ENCODE data around the gene NKX1-1.

DNA sequence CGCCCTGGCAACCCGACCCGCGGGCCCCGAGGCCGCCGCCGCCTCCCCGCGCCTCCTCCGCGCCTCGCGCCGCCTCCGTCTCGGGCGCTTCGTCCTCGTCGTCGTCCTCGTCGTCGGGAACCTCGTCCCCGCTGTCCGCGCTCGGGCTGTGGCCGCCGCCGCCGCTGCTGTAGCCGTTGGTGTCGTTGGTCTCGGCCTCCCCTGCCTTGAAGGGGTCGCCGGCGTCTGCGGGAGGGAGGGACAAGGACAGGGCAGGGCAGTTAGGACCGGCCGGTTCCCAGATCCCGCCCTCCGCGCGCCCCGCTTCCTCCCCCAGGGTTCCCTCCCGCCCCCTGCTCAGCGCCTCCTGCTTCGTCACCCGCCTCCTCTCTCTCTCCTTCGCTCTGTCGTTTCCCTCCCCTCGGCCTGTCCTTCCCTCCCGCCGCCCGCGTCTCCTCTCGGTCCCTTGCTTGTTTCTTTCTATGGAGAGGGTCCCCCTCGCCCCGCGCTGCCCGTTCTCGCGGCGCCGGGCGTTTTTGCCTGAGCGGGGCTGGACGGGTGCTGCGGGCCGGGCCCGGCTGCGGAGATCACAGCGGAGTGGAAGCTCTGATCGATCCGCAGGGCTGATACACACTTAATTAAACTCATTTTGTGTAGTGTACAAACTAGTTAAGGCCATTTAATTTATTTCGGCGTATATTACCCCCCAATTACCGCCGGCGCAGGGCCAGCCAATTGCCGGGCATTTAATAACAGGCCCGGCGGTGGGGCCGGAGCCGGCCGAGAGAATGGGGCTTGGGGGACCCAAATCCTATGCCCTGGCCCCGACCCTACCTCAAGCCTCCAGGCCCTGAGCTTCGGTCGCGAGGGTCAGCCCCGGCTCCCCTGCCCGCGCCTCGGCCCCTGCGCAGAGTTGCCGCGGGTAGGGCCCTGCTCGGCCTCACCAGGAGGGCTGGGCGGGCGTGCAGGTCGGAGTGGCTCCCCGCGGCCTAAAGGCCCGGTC, 2.4 kb downstream of the NKX1-1 start:
- TF ChIP-seq, protein P1, sequence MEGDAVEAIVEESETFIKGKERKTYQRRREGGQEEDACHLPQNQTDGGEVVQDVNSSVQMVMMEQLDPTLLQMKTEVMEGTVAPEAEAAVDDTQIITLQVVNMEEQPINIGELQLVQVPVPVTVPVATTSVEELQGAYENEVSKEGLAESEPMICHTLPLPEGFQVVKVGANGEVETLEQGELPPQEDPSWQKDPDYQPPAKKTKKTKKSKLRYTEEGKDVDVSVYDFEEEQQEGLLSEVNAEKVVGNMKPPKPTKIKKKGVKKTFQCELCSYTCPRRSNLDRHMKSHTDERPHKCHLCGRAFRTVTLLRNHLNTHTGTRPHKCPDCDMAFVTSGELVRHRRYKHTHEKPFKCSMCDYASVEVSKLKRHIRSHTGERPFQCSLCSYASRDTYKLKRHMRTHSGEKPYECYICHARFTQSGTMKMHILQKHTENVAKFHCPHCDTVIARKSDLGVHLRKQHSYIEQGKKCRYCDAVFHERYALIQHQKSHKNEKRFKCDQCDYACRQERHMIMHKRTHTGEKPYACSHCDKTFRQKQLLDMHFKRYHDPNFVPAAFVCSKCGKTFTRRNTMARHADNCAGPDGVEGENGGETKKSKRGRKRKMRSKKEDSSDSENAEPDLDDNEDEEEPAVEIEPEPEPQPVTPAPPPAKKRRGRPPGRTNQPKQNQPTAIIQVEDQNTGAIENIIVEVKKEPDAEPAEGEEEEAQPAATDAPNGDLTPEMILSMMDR (IDR thresholded peaks at IDR 0.05), result no peak
- no peak for TF ChIP-seq POLR2A (IDR thresholded peaks at IDR 0.05)
